Subcutaneous abdominal adipose tissue (tissue), 5 donors: ENCODE results near the gene NEB.
"Not testable (repeated sequence)": the region's sequence is repeated elsewhere in the genome, so short reads cannot be mapped to it uniquely, and the experiment has no call there.

Experiments
- H3K27ac ChIP-seq: one replicate; pipeline ENCODE4 v1.7.0; 2013; ENCODE audit warnings: low read depth, mild to moderate bottlenecking, inconsistent platforms, low read length, moderate library complexity
- H3K27me3 ChIP-seq, 5 donors: one replicate each; pipeline ENCODE4 v1.7.0; 2013; ENCODE audit warnings: low read length in 5 of 5, inconsistent platforms in 1 of 5; ENCODE audit not compliant: control insufficient read depth in 5 of 5, insufficient read depth in 4 of 5
- H3K36me3 ChIP-seq, 5 donors: one replicate each; pipeline ENCODE4 v1.7.0; 2013; ENCODE audit warnings: low read length in 5 of 5; ENCODE audit not compliant: control insufficient read depth in 5 of 5, insufficient read depth in 5 of 5
- H3K4me1 ChIP-seq, 5 donors: one replicate each; pipeline ENCODE4 v1.7.0; 2013; ENCODE audit warnings: low read length in 5 of 5, mild to moderate bottlenecking in 3 of 5, moderate library complexity in 1 of 5; ENCODE audit not compliant: control insufficient read depth in 5 of 5, insufficient read depth in 5 of 5
- H3K4me3 ChIP-seq, 5 donors: one replicate each; pipeline ENCODE4 v1.7.0; 2013; ENCODE audit warnings: low read length in 5 of 5, low read depth in 1 of 5
- H3K9ac ChIP-seq, 5 donors: one replicate each; pipeline ENCODE4 v1.7.0; 2013; ENCODE audit warnings: low read length in 5 of 5, mild to moderate bottlenecking in 4 of 5, moderate library complexity in 3 of 5
- H3K9me3 ChIP-seq, 5 donors: one replicate each; pipeline ENCODE4 v1.7.0; 2013; ENCODE audit warnings: low read length in 5 of 5; ENCODE audit not compliant: control insufficient read depth in 5 of 5
- donor health status: healthy.
- donor health status: healthy.
- donor health status: healthy.
- donor health status: healthy.
- donor health status: healthy.

NEB gene

DNA sequence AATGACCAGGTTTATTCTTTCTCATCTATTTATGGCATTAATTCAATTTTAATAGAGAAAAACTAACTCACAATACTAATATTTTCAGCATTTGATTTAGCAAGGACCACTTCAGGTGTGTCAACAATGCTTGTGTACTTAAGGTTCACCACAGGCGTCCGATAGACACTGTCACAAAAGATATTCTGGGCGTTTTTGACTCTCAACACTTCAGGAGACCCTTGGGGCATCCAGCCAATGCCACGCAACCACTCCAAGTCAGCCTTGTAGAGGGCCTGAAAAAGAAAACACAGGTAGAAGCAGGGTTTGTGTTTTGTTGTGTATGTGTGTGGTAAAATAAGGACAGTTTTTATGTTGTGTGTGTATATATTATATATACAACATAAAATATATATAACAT lies 158.2 kb downstream of the NEB start:
- Histone ChIP-seq H3K36me3 (no peaks in the 10 kb centered on the region), H3K27me3 (no peaks in the 10 kb centered on the region), H3K4me3 (no peak overlapping the region), H3K27ac (no peak overlapping the region), H3K9ac (no peak overlapping the region), H3K4me1 (no peaks in the 10 kb centered on the region), H3K9me3 (no peaks in the 10 kb centered on the region)

DNA sequence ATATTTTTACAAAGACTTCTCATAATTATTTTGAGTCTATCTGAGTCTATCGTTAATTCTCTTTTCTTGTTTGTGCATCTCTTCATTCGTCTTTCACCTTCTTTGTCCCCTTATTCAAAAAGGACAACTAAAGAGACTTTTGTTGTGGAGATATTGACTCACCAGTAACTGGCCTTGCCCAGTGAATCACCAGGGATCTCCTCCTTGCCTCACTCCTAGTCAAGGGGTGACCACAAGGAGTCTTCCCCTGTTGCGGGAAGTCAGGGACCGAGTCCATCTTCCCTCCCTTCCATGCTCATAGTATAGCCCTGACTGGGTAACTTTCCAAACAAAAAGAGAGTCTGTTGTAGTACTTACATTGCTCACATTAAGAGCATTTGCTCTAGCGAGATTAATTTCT lies 158.9 kb downstream of the NEB start:
- no peaks in the 10 kb centered on the region for H3K27me3 ChIP-seq
- no peak overlapping the region for H3K4me3 ChIP-seq
- no peak overlapping the region for H3K9ac ChIP-seq
- H3K9me3 ChIP-seq: no peaks in the 10 kb centered on the region
- H3K27ac ChIP-seq: no peak overlapping the region
- H3K36me3 ChIP-seq: no peaks in the 10 kb centered on the region
- no peaks in the 10 kb centered on the region for H3K4me1 ChIP-seq

DNA sequence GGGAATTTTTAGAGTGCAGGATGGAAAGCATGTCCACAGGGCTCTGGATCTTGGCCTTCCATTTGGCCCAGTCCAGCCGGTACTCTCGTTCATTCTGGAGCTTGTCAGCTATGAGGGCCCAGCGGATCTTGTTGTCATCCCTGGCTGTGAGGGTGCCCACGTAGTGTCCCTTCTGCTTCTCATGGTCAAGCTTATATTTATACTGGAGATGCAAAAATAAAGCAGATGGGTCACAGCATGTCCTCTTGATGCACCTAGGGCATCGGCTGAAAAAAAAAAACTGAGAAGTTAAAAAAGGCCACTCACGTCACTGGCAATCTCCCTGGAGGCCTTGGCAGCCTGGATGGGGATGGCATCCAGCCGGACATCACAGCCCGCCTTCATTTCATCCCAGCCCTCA lies 164.1 kb downstream of the NEB start:
- Histone ChIP-seq H3K36me3 (no peaks in the 10 kb centered on the region), H3K4me1 (no peaks in the 10 kb centered on the region), H3K27ac (no peak overlapping the region), H3K27me3 (no peaks in the 10 kb centered on the region), H3K9me3 (no peaks in the 10 kb centered on the region), H3K4me3 (no peak overlapping the region), H3K9ac (no peak overlapping the region)

DNA sequence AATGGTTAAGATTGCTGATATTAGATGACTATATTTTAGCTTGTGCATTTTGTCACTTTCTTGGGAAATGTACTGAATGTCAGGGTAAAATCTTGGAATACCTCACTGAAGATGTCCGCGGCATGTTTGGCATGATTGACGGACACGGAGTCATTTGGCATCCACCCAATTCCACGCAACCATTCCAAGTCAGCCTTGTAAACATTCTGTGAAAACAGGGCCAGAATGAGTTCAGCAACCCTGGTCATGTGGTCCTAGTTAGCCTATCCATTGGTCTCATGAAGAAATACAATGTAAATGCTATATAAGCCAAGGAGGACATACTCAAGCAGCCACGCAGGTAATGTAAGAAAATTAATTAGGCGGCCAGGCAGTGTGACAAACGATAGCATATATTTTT lies 165.1 kb downstream of the NEB start:
- H3K27ac ChIP-seq: no peak overlapping the region
- no peaks in the 10 kb centered on the region for H3K36me3 ChIP-seq
- H3K27me3 ChIP-seq: no peaks in the 10 kb centered on the region
- no peaks in the 10 kb centered on the region for H3K4me1 ChIP-seq
- H3K4me3 ChIP-seq: no peak overlapping the region
- H3K9me3 ChIP-seq: no peaks in the 10 kb centered on the region
- H3K9ac ChIP-seq: no peak overlapping the region

DNA sequence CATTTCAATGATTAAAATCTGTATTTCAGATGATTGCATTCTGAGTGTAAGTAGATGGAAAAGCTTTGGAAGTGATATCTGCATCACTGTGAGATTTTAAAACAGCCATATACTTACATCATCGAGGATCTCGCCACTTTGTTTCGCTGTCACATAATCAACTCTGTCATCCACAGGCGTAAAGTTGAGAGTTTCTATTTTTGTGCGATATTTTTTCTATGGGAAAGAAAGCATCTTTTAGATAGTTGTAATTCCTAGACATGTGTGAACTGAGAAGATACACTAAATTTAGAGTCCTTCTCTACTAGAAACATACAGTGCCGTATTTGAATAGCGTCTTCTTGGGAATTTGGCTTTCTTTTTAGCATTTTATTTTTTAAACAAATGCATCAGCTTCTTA lies 165.8 kb downstream of the NEB start:
- H3K27me3 ChIP-seq: no peaks in the 10 kb centered on the region
- no peak overlapping the region for H3K9ac ChIP-seq
- no peak overlapping the region for H3K27ac ChIP-seq
- no peaks in the 10 kb centered on the region for H3K36me3 ChIP-seq
- no peaks in the 10 kb centered on the region for H3K4me1 ChIP-seq
- H3K4me3 ChIP-seq: no peak overlapping the region
- no peaks in the 10 kb centered on the region for H3K9me3 ChIP-seq

DNA sequence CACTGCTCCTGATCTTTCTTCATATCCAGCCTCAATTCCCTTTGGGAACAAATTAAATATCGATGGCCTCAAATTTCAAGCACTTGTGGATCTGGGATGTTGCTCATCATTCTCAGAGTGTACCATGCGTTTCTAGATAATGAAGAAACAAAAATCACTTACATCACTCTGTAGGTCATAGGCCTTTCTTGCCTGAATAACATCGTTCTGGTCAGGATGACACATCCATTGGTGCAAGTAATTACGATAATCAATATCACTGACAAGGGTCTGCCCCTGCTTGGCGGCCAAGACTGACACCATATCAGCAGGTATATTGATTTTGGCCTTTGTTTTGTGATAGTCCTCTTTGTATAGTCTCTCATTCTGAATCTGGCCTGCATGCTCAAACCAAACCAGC lies 167.3 kb downstream of the NEB start:
- no peaks in the 10 kb centered on the region for H3K9me3 ChIP-seq
- H3K9ac ChIP-seq: no peak overlapping the region
- H3K27ac ChIP-seq: no peak overlapping the region
- H3K4me1 ChIP-seq: no peaks in the 10 kb centered on the region
- no peaks in the 10 kb centered on the region for H3K36me3 ChIP-seq
- no peaks in the 10 kb centered on the region for H3K27me3 ChIP-seq
- no peak overlapping the region for H3K4me3 ChIP-seq

DNA sequence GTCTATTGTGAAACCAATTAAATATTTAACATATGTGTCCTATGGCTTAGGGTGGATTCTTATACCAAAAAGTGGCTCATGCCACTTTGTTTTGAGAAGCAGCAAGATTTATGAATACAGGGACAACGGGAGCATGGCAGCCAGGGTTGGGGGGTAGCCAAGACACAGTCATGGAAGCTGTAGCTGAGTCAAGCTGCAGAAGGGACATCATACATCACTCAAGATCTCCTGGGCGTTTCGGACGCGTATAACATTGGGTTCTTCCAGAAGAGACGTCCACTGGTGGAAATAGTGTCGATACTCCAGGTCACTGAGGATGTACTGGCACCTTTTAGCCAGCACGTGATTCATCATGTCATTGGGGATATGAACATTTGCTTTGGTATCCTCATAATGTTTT lies 171.9 kb downstream of the NEB start:
- Histone ChIP-seq H3K9ac (no peak overlapping the region), H3K27me3 (no peaks in the 10 kb centered on the region), H3K27ac (no peak overlapping the region), H3K9me3 (no peaks in the 10 kb centered on the region), H3K36me3 (no peaks in the 10 kb centered on the region), H3K4me3 (no peak overlapping the region), H3K4me1 (peaks cover 0 to 3% (median 0%) of the 10 kb centered on the region in 5 donors)

DNA sequence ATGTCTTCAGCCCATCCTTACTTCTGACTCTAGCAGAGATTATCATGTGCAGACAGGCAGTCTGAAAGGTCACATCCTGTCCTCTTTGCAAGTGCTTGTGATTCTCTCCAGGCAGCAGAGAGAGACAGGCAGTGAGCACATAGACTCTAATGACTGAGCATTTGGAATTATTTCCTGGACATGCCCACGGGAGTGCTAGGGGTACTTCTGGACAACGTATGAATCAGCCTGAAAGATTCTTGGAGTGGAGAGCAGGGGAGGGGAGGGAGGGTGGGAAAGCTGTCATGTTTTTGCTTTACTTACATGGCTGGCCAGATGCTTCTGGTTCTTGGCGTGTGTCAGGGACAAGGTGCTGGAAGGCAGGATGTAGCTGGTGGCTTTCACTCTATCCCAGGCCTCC lies 174.0 kb downstream of the NEB start:
- no peak overlapping the region for H3K27ac ChIP-seq
- H3K27me3 ChIP-seq: no peaks in the 10 kb centered on the region
- H3K4me1 ChIP-seq: peaks cover 0 to 3% (median 0%) of the 10 kb centered on the region in 5 donors
- no peak overlapping the region for H3K4me3 ChIP-seq
- H3K9ac ChIP-seq: no peak overlapping the region
- no peaks in the 10 kb centered on the region for H3K36me3 ChIP-seq
- no peaks in the 10 kb centered on the region for H3K9me3 ChIP-seq

DNA sequence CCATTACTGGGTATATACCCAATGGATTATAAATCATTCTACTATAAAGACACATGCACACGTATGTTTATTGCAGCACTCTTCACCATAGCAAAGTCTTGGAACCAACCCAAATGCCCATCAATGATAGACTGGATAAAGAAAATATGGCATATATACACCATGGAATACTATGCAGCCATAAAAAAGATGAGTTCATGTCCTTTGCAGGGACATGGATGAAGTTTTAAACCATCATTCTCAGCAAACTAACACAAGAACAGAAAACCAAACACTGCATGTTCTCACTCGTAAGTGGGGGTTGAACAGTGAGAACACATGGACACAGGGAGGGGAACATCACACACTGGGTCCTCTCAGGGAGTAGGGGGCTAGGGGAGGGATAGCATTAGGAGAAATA lies 174.8 kb downstream of the NEB start:
- H3K9ac ChIP-seq, H3K9me3 ChIP-seq: not testable (repeated sequence)

DNA sequence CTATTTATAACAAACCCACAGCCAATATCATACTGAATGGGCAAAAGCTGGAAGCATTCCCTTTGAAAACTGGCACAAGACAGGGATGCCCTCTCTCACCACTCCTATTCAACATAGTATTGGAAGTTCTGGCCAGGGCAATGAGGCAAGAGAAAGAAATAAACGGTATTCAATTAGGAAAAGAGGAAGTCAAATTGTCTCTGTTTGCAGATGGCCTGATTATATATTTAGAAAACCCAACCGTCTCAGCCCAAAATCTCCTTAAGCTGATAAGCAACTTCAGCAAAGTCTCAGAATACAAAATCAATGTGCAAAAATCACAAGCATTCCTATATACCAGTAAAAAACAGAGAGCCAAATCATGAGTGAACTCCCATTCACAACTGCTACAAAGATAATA lies 176.4 kb downstream of the NEB start:
- H3K4me1 ChIP-seq, H3K4me3 ChIP-seq, H3K9ac ChIP-seq, H3K27ac ChIP-seq, H3K9me3 ChIP-seq, H3K36me3 ChIP-seq, H3K27me3 ChIP-seq: not testable (repeated sequence)

More for the DNA sequence above, 174.8 kb downstream of the NEB start:
- H3K4me3 ChIP-seq, H3K36me3 ChIP-seq, H3K27me3 ChIP-seq, H3K4me1 ChIP-seq, H3K27ac ChIP-seq: not testable (repeated sequence)

DNA sequence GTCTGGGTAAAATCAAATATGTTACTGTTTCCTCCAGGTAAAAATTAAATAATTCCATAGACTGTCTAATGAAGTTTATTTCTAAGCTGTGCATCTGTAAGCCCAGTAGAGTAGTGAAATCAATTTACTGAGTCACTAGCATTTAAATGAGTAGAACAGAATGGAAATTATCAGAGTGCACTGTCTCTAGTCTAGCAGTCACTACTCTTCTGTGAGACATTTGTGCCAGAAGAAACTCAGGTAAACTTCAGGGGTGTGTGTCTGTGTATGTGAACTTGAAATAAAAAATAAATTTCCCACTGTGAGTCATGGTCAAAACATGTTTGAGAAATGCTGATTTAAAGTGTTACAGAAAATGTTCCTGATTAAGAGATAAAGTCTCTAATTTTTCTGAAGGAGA lies 178.2 kb downstream of the NEB start:
- Histone ChIP-seq H3K4me1 (peaks cover 0 to 3% (median 0%) of the 10 kb centered on the region in 5 donors), H3K27me3 (no peaks in the 10 kb centered on the region), H3K36me3 (no peaks in the 10 kb centered on the region), H3K4me3 (no peak overlapping the region), H3K9ac (no peak overlapping the region), H3K9me3 (peaks cover 0 to 2% (median 0%) of the 10 kb centered on the region in 5 donors), H3K27ac (no peak overlapping the region)
